Measurements from ENCODE around the gene FAM229A. TPM values are rescaled to one million over a fixed set of nuclear protein-coding genes. Genes with fewer than 3 reads are reported as not detected.
A peak's percentile ranks its signal among the peaks of the same experiment; 100 is the strongest.

Gene FAM229A
- polyA plus RNA-seq, 3 donors: 19.9 TPM; not detected in 2

GRCh38 chr1:32351399-32352238 is 10.7 kb downstream of the FAM229A start:
- WGBS (ENCODE audit: insufficient coverage): 3% methylated on average over 67 of the region's 75 CpGs
- DNase-seq: peak; percentile 89 to 95 (median 92)
- Histone ChIP-seq H3K79me2 (ENCODE audit: insufficient read depth, low read length) (no peaks in the 10 kb centered on the region), H3K4me3 (replicated peaks in 1 of 3; ENCODE audit: low read depth in 2 of 3, low read length in 3 of 3) (peak overlapping the region; percentile 36 to 74 (median 41)), H3K36me3 (replicated peaks in 1 of 2; ENCODE audit: control insufficient read depth in 1 of 2, insufficient read depth in 2 of 2, low read length in 2 of 2) (no peaks in the 10 kb centered on the region), H3K27ac (ENCODE audit: low read depth in 1 of 2, low read length in 2 of 2) (peak overlapping the region; percentile 63 to 88), H3K9me3 (replicated peaks in 1 of 2; ENCODE audit: control insufficient read depth in 1 of 2, insufficient read depth in 1 of 2, low read length in 2 of 2) (peaks cover 0 to 5% of the 10 kb centered on the region in 2 donors), H4K20me1 (ENCODE audit: insufficient read depth, low read length) (no peaks in the 10 kb centered on the region), H3K9ac (ENCODE audit: insufficient read depth, low read length, poor library complexity, severe bottlenecking) (peak overlapping the region; percentile 89), H3K27me3 (ENCODE audit: control insufficient read depth in 2 of 2, insufficient read depth in 2 of 2, low read length in 2 of 2) (peaks cover 3 to 15% of the 10 kb centered on the region in 2 donors), H3K4me2 (replicated peaks; ENCODE audit: extremely low read depth, low read length, poor library complexity, severe bottlenecking) (peak overlapping the region; percentile 79), H2AFZ (ENCODE audit: insufficient read depth, low read depth, low read length, poor library complexity, severe bottlenecking) (peak overlapping the region; percentile 76), H3K4me1 (ENCODE audit: control insufficient read depth in 1 of 2, insufficient read depth in 2 of 2, low read length in 2 of 2) (peaks cover 58 to 65% of the 10 kb centered on the region in 2 donors)
- peaks cover 62% of the 10 kb centered on the region for H3K4me1 Mint-ChIP-seq
- H3K27ac Mint-ChIP-seq: peak overlapping the region; percentile 61 to 97 (median 91)
- peak overlapping the region; percentile 79 to 86 for H3K4me3 Mint-ChIP-seq
- intact Hi-C loops (cut with micrococcal nuclease): loop anchor here (1.0 to 5.0 kb wide), 3 partner anchors 12 to 41 kb away; partner anchors contain the start of genes BSDC1 (in 1 of the 2) and MARCKSL1 (in 1 of the 2)
- H3K9me3 Mint-ChIP-seq: peaks cover 2 to 9% (median 4%) of the 10 kb centered on the region in 7 donors
- H3K27me3 Mint-ChIP-seq (ENCODE audit: low read depth in 3 of 3): peaks cover 30 to 34% (median 31%) of the 10 kb centered on the region in 3 donors
- TF ChIP-seq CTCF (IDR thresholded peaks at IDR 0.05): peak; percentile 4
- peaks cover 8 to 26% of the 10 kb centered on the region in 2 donors for H3K36me3 Mint-ChIP-seq

- peaks cover 35 to 38% (median 36%) of the 10 kb centered on the region in 3 donors for H3K27me3 Mint-ChIP-seq (ENCODE audit: low read depth in 3 of 3)
- Histone ChIP-seq H3K4me2 (replicated peaks; ENCODE audit: extremely low read depth, low read length, poor library complexity, severe bottlenecking) (peak overlapping the region; percentile 79), H3K79me2 (ENCODE audit: insufficient read depth, low read length) (no peaks in the 10 kb centered on the region), H3K27me3 (ENCODE audit: control insufficient read depth in 2 of 2, insufficient read depth in 2 of 2, low read length in 2 of 2) (peaks cover 6 to 22% of the 10 kb centered on the region in 2 donors), H3K4me3 (replicated peaks in 1 of 3; ENCODE audit: low read depth in 2 of 3, low read length in 3 of 3) (peak overlapping the region; percentile 36 to 74 (median 36)), H3K9me3 (replicated peaks in 1 of 2; ENCODE audit: control insufficient read depth in 1 of 2, insufficient read depth in 1 of 2, low read length in 2 of 2) (peaks cover 0 to 5% of the 10 kb centered on the region in 2 donors), H4K20me1 (ENCODE audit: insufficient read depth, low read length) (no peaks in the 10 kb centered on the region), H3K36me3 (replicated peaks in 1 of 2; ENCODE audit: control insufficient read depth in 1 of 2, insufficient read depth in 2 of 2, low read length in 2 of 2) (no peaks in the 10 kb centered on the region), H2AFZ (ENCODE audit: insufficient read depth, low read depth, low read length, poor library complexity, severe bottlenecking) (no peak overlapping the region), H3K9ac (ENCODE audit: insufficient read depth, low read length, poor library complexity, severe bottlenecking) (peak overlapping the region; percentile 89), H3K4me1 (ENCODE audit: control insufficient read depth in 1 of 2, insufficient read depth in 2 of 2, low read length in 2 of 2) (peaks cover 58 to 65% of the 10 kb centered on the region in 2 donors), H3K27ac (ENCODE audit: low read depth in 1 of 2, low read length in 2 of 2) (peak overlapping the region; percentile 48 to 88)
- H3K27ac Mint-ChIP-seq: peak overlapping the region; percentile 61 to 97 (median 91)
- H3K4me3 Mint-ChIP-seq: peak overlapping the region; percentile 79 to 86
- peak; percentile 76 for TF ChIP-seq CTCF (IDR thresholded peaks at IDR 0.05)
- intact Hi-C loops (cut with micrococcal nuclease): loop anchor here (1.0 to 5.0 kb wide), 3 partner anchors 12 to 41 kb away; partner anchors contain the start of genes BSDC1 (in 1 of the 2) and MARCKSL1 (in 1 of the 2)
- H3K36me3 Mint-ChIP-seq: peaks cover 8 to 26% of the 10 kb centered on the region in 2 donors
- H3K9me3 Mint-ChIP-seq: peaks cover 2 to 9% (median 4%) of the 10 kb centered on the region in 7 donors
- WGBS (ENCODE audit: insufficient coverage): 20% methylated on average over 10 of the region's 28 CpGs
- peak; percentile 56 to 75 (median 71) for DNase-seq
- peaks cover 64% of the 10 kb centered on the region for H3K4me1 Mint-ChIP-seq
Measured at GRCh38 chr1:32350785-32351398, 11.4 kb downstream of the FAM229A start.

Measured in CD14-positive monocyte (primary cell).